SK-N-SH (cell line): ENCODE results near the gene HAUS8.

Source experiments
- EP300 ChIP-seq, 2 experiments: IDR thresholded peaks; 2 replicates each; pipeline versions ENCODE4 v1.4.0 to v1.6.1; 2012; ENCODE audit warnings: borderline replicate concordance in 1 of 2, low read depth in 1 of 2, low read length in 1 of 2
- MEF2A ChIP-seq: IDR thresholded peaks from 2 replicates; pipeline ENCODE4 v1.4.0; 2012; ENCODE audit warnings: low read depth, borderline replicate concordance
- MXI1 ChIP-seq: IDR thresholded peaks from 2 replicates; pipeline ENCODE4 v1.6.1; 2012; ENCODE audit warnings: mild to moderate bottlenecking, low read depth, low read length, improper control_type of control experiment
- POLR2AphosphoS5 ChIP-seq: IDR thresholded peaks from 2 replicates; pipeline ENCODE4 v1.6.1; 2012; ENCODE audit warnings: low read depth, low read length
- SIN3A ChIP-seq: IDR thresholded peaks from 2 replicates; pipeline ENCODE4 v1.6.1; 2012; ENCODE audit warnings: low read depth, mild to moderate bottlenecking, low read length, moderate library complexity, borderline replicate concordance
- YY1 ChIP-seq: IDR thresholded peaks from 2 replicates; pipeline ENCODE4 v1.4.0; 2012; ENCODE audit warnings: low read depth, mild to moderate bottlenecking
- TF ChIP-seq, protein P1 (sequence below): fragments of 200-600 bp; sonication (generic); IDR thresholded peaks from 2 replicates; pipeline ENCODE4 v1.6.1; 2017; ENCODE audit warnings: antibody characterized with exemption, mild to moderate bottlenecking, moderate library complexity
- TF ChIP-seq, protein P2 (sequence below): IDR thresholded peaks from 2 replicates; pipeline ENCODE4 v1.4.0; 2012; ENCODE audit warnings: low read depth

DNA sequence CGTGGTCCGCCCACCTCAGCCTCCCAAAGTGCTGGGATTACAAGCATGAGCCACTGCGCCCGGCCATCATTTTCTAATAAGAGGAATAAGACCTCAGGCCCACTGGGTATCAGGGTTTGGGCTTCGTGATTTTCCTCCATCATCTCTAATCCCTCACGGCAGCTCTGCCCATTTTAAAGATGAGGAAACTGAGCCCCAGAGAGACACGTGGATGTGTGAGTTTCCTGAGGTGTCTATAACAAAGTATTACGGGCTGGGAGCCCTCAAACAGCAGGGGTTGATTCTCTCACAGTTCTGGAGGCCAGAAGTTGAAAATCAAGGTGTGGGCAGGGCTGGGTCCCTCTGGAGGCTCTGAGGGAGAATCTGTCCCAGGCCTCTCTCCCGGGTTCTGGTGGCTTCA is 34.0 kb upstream of the HAUS8 start:
- TF ChIP-seq EP300 (IDR thresholded peaks at IDR 0.05; ENCODE audit: borderline replicate concordance in 1 of 2, low read depth in 1 of 2, low read length in 1 of 2) = no peak
- no peak for TF ChIP-seq MEF2A
- no peak for TF ChIP-seq POLR2AphosphoS5
- TF ChIP-seq, protein P1, sequence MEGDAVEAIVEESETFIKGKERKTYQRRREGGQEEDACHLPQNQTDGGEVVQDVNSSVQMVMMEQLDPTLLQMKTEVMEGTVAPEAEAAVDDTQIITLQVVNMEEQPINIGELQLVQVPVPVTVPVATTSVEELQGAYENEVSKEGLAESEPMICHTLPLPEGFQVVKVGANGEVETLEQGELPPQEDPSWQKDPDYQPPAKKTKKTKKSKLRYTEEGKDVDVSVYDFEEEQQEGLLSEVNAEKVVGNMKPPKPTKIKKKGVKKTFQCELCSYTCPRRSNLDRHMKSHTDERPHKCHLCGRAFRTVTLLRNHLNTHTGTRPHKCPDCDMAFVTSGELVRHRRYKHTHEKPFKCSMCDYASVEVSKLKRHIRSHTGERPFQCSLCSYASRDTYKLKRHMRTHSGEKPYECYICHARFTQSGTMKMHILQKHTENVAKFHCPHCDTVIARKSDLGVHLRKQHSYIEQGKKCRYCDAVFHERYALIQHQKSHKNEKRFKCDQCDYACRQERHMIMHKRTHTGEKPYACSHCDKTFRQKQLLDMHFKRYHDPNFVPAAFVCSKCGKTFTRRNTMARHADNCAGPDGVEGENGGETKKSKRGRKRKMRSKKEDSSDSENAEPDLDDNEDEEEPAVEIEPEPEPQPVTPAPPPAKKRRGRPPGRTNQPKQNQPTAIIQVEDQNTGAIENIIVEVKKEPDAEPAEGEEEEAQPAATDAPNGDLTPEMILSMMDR = no peak
- TF ChIP-seq, protein P2, sequence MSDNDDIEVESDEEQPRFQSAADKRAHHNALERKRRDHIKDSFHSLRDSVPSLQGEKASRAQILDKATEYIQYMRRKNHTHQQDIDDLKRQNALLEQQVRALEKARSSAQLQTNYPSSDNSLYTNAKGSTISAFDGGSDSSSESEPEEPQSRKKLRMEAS = no peak
- TF ChIP-seq YY1 = no peak
- TF ChIP-seq SIN3A = no peak
- no peak for TF ChIP-seq MXI1
